PC-9 (cell line): Measurements from ENCODE around the gene USP9Y. TPM values are rescaled to one million over a fixed set of nuclear protein-coding genes. Genes with fewer than 3 reads are reported as not detected.

Experiments used
- BruUV-seq: library from RNA; stranded (reverse); fragments of 400-500 nt; replicated peaks from 2 replicates; lab custom pipeline; 2021; lab: Mats Ljungman, UMichigan
- CTCF ChIA-PET: fragments of 300-600 bp; sonication (Branson Sonifier 250); formaldehyde crosslinking; loops from one replicate; lab custom pipeline; 2022; ENCODE audit warnings: antibody characterized with exemption; lab: Charles Lee
- POLR2A ChIA-PET: fragments of 300-600 bp; sonication (Branson Sonifier 250); formaldehyde crosslinking; loops from one replicate; lab custom pipeline; 2022; ENCODE audit warnings: antibody characterized with exemption; ENCODE audit not compliant: unreplicated experiment; lab: Charles Lee
- DNase-seq, 2 experiments: peaks; one replicate each; pipeline versions ENCODE4 v3.0.0 to v3.0.0-alpha.2; 2015 to 2022; ENCODE audit warnings: mixed read lengths in 1 of 2
- H2AFZ ChIP-seq: fragments of 200-600 bp; sonication (generic); 2 replicates; pipeline ENCODE4 v1.8.1; 2017; ENCODE audit warnings: antibody characterized with exemption
- H3F3A ChIP-seq: fragments of 200-600 bp; sonication (generic); 2 replicates; pipeline ENCODE4 v1.8.1; 2017; ENCODE audit warnings: antibody characterized with exemption, mild to moderate bottlenecking, low read depth; ENCODE audit not compliant: insufficient read depth
- H3K27ac ChIP-seq: fragments of 200-600 bp; sonication (generic); 2 replicates; pipeline ENCODE4 v1.6.1; 2016; ENCODE audit warnings: mixed run types
- H3K27me3 ChIP-seq: fragments of 200-600 bp; sonication (generic); 2 replicates; pipeline ENCODE4 v1.6.1; 2016; ENCODE audit warnings: low read depth, mixed run types; ENCODE audit not compliant: insufficient read depth
- H3K36me3 ChIP-seq: fragments of 200-600 bp; sonication (generic); 2 replicates; pipeline ENCODE4 v1.6.1; 2016; ENCODE audit warnings: low read depth, mixed run types
- H3K4me1 ChIP-seq: fragments of 200-600 bp; sonication (generic); replicated peaks from 2 replicates; pipeline ENCODE4 v1.6.1; 2016; ENCODE audit warnings: mixed run types; ENCODE audit not compliant: insufficient read depth
- H3K4me2 ChIP-seq: fragments of 200-600 bp; sonication (generic); 2 replicates; pipeline ENCODE4 v1.6.1; 2017; ENCODE audit warnings: mixed run types
- H3K4me3 ChIP-seq: fragments of 200-600 bp; sonication (generic); 2 replicates; pipeline ENCODE4 v1.6.1; 2016; ENCODE audit warnings: mixed run types
- H3K79me2 ChIP-seq: fragments of 200-600 bp; sonication (generic); 2 replicates; pipeline ENCODE4 v1.6.1; 2017; ENCODE audit warnings: low read depth, mixed run types
- H3K9me2 ChIP-seq: fragments of 200-600 bp; sonication (generic); 2 replicates; pipeline ENCODE4 v1.8.1; 2017; ENCODE audit warnings: mild to moderate bottlenecking; ENCODE audit not compliant: insufficient read depth
- H3K9me3 ChIP-seq: fragments of 200-600 bp; sonication (generic); 2 replicates; pipeline ENCODE4 v1.8.1; 2016; ENCODE audit warnings: low read depth; ENCODE audit not compliant: insufficient read depth
- H4K20me1 ChIP-seq: fragments of 200-600 bp; sonication (generic); 2 replicates; pipeline ENCODE4 v1.8.1; 2017; ENCODE audit not compliant: insufficient read depth
- EZH2 ChIP-seq: fragments of 200-600 bp; sonication (generic); IDR thresholded peaks from 2 replicates; pipeline ENCODE4 v1.8.0; 2017; ENCODE audit warnings: antibody characterized with exemption, low read depth
- intact Hi-C: fragments of 100-400 bp; cut with micrococcal nuclease; formaldehyde crosslinking; loops from one replicate; pipeline ENCODE4 v1.10.0; 2022; ENCODE audit not compliant: unreplicated experiment
- total RNA-seq: library from RNA; stranded (reverse); gene quantifications from 2 replicates; pipeline ENCODE4 v1.2.3, GENCODE V29; 2021
- TF ChIP-seq, protein P1 (sequence below): fragments of 200-600 bp; sonication (generic); conservative IDR thresholded peaks from 2 replicates; pipeline ENCODE4 v1.6.1; 2017; ENCODE audit warnings: mixed run types, antibody characterized with exemption, mild to moderate bottlenecking, moderate library complexity

USP9Y gene
- total RNA-seq, 1 experiment from 2014 or later, result not detected

DNA sequence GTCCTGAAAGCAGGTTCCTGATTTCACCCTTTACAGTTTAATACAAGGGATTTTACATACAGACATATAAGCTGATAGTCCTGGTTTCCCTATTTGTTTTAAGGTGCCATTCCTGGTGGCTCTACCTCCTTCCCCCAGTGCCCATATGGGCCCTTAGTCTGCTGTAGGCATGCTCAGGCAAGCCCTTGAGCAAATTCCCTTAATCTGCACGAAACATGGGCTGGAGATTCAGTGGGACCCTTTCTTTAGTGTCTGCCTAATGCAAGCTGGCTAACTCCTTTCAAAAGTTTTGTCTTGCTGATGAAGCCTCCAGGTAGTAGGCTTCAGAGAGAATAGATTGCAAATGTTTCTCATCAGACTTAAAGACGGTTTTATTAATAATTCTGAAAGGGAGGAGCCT, 22.9 kb upstream of the USP9Y start:
- H3K4me1 ChIP-seq, result no peaks in the 10 kb centered on the region
- H3K36me3 ChIP-seq, result no peaks in the 10 kb centered on the region
- CTCF ChIA-PET, result no interaction called here
- no peaks in the 10 kb centered on the region for H3F3A ChIP-seq
- H3K9me3 ChIP-seq, result no peaks in the 10 kb centered on the region
- no peak for DNase-seq
- no peak overlapping the region for H3K27ac ChIP-seq
- H3K27me3 ChIP-seq, result no peaks in the 10 kb centered on the region
- H3K79me2 ChIP-seq, result no peaks in the 10 kb centered on the region
- no peak overlapping the region for H2AFZ ChIP-seq
- H3K9me2 ChIP-seq, result no peaks in the 10 kb centered on the region
- no peak overlapping the region for H3K4me3 ChIP-seq
- BruUV-seq, result no TSS peak
- intact Hi-C loops, result no loop called here
- no peak overlapping the region for H3K4me2 ChIP-seq
- POLR2A ChIA-PET, result no interaction called here
- no peaks in the 10 kb centered on the region for H4K20me1 ChIP-seq
- TF ChIP-seq, protein P1, sequence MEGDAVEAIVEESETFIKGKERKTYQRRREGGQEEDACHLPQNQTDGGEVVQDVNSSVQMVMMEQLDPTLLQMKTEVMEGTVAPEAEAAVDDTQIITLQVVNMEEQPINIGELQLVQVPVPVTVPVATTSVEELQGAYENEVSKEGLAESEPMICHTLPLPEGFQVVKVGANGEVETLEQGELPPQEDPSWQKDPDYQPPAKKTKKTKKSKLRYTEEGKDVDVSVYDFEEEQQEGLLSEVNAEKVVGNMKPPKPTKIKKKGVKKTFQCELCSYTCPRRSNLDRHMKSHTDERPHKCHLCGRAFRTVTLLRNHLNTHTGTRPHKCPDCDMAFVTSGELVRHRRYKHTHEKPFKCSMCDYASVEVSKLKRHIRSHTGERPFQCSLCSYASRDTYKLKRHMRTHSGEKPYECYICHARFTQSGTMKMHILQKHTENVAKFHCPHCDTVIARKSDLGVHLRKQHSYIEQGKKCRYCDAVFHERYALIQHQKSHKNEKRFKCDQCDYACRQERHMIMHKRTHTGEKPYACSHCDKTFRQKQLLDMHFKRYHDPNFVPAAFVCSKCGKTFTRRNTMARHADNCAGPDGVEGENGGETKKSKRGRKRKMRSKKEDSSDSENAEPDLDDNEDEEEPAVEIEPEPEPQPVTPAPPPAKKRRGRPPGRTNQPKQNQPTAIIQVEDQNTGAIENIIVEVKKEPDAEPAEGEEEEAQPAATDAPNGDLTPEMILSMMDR, result no peak
- TF ChIP-seq EZH2, result no peak

DNA sequence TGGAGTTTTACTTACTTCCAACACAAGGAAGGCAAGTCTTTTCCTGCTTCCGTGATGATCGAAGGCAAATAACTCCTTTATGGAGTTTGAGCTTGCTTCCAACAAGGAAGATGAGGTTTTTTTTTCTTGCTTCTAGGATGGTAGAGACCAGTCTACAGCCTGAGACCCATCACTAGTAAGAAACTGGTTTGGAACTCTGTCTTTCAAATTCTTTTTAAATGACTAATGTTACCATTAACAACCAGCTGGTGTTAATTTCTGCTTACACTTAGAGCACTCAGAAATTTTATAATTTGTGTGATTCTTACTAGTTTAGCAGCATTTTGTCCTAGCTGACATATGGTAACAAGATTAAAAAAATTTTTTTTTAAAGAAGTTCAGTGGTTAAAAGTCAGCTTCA, 19.5 kb upstream of the USP9Y start:
- Histone ChIP-seq H3K9me2 (no peaks in the 10 kb centered on the region), H4K20me1 (no peaks in the 10 kb centered on the region), H3K27me3 (no peaks in the 10 kb centered on the region), H3K36me3 (no peaks in the 10 kb centered on the region), H3K27ac (no peak overlapping the region), H3K79me2 (no peaks in the 10 kb centered on the region), H3K4me1 (no peaks in the 10 kb centered on the region), H3F3A (no peaks in the 10 kb centered on the region), H3K9me3 (no peaks in the 10 kb centered on the region), H2AFZ (no peak overlapping the region), H3K4me2 (no peak overlapping the region), H3K4me3 (no peak overlapping the region)
- ChIA-PET CTCF (no interaction called here), POLR2A (no interaction called here)
- BruUV-seq, result no TSS peak
- DNase-seq, result no peak
- no peak for TF ChIP-seq EZH2
- TF ChIP-seq, protein P1, result no peak
- intact Hi-C loops, result no loop called here

DNA sequence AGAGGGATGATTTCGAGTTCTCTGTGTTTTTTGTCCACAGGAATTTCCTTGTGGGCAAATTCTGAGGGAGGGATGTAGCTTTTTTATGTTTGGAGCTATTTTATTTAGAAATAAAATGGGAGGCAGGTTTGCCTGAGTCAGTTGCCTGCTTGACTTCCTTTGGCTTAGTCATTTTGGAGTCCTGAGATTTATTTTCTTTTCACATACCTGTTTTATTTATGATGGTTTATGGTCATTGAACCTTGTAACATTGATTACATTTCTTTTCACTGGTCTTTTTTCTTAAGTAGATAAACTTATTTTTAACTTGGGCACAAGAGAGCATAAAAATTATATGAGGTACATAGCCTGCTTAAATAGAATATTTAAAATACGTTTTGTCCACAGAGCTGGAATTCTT, 12.7 kb upstream of the USP9Y start:
- H3K9me3 ChIP-seq, result no peaks in the 10 kb centered on the region
- H3F3A ChIP-seq, result no peaks in the 10 kb centered on the region
- ChIA-PET CTCF (no interaction called here), POLR2A (no interaction called here)
- no peaks in the 10 kb centered on the region for H3K9me2 ChIP-seq
- no peak for DNase-seq
- H3K4me2 ChIP-seq, result no peak overlapping the region
- no peaks in the 10 kb centered on the region for H3K79me2 ChIP-seq
- no TSS peak for BruUV-seq
- no peak overlapping the region for H3K27ac ChIP-seq
- no peak overlapping the region for H3K4me3 ChIP-seq
- H3K36me3 ChIP-seq, result no peaks in the 10 kb centered on the region
- no peak overlapping the region for H2AFZ ChIP-seq
- H4K20me1 ChIP-seq, result no peaks in the 10 kb centered on the region
- H3K4me1 ChIP-seq, result no peaks in the 10 kb centered on the region
- TF ChIP-seq, protein P1, result no peak
- TF ChIP-seq EZH2, result no peak
- no peaks in the 10 kb centered on the region for H3K27me3 ChIP-seq
- intact Hi-C loops, result no loop called here
